ENCODE data around the gene TSC22D2. TPM values are rescaled to one million over a fixed set of nuclear protein-coding genes. Genes with fewer than 3 reads are reported as not detected.

Gene TSC22D2
- total RNA-seq, 4 donors from 2014 or later = 8.5 to 20.0 (median 15.2) TPM

- 27 to 40% methylated on average over 5 of the region's 5 CpGs for WGBS, 2 donors
- Histone ChIP-seq H3K4me1 (peaks cover 8 to 92% (median 13%) of the 10 kb centered on the region in 3 donors), H3K4me3 (peak overlapping the region in 3 of 4 donors; percentile 68 to 97 (median 83)), H3K9me3 (no peaks in the 10 kb centered on the region), H3K27me3 (no peaks in the 10 kb centered on the region), H3K36me3 (peaks cover 0 to 4% (median 0%) of the 10 kb centered on the region in 3 donors), H3K27ac (no peak overlapping the region)
- intact Hi-C loops (cut with DNase I) = loop anchor here (10.0 kb wide), 1 partner anchor 80 kb away; no protein-coding TSS in a partner anchor
- no peak for DNase-seq
- TF ChIP-seq CTCF (IDR thresholded peaks at IDR 0.05) (no peak), POLR2A (IDR thresholded peaks at IDR 0.05) (no peak)
Measured at GRCh38 chr3:150414959-150415358, 6.9 kb downstream of the TSC22D2 start.

- no peaks in the 10 kb centered on the region for H3K9me3 ChIP-seq
- no peak overlapping the region for H3K4me3 ChIP-seq
- intact Hi-C loops (cut with DNase I) = loop anchor here (10.0 kb wide), 1 partner anchor 76 kb away; no protein-coding TSS in a partner anchor
- H3K36me3 ChIP-seq = peaks cover 0 to 4% (median 0%) of the 10 kb centered on the region in 3 donors
- no peak for DNase-seq
- peaks cover 20 to 94% (median 26%) of the 10 kb centered on the region in 3 donors for H3K4me1 ChIP-seq
- WGBS, 2 donors = 30 to 40% methylated on average over 1 of the region's 1 CpG
- H3K27ac ChIP-seq = no peak overlapping the region
- H3K27me3 ChIP-seq = no peaks in the 10 kb centered on the region
- TF ChIP-seq CTCF (IDR thresholded peaks at IDR 0.05) = no peak
Measured at GRCh38 chr3:150419076-150419868, 11.2 kb downstream of the TSC22D2 start.

GRCh38 chr3:150419959-150420358 is 11.9 kb downstream of the TSC22D2 start:
- Histone ChIP-seq H3K36me3 (peaks cover 0 to 4% (median 0%) of the 10 kb centered on the region in 3 donors), H3K27ac (no peak overlapping the region), H3K9me3 (no peaks in the 10 kb centered on the region), H3K27me3 (no peaks in the 10 kb centered on the region), H3K4me3 (no peak overlapping the region), H3K4me1 (peaks cover 20 to 87% (median 26%) of the 10 kb centered on the region in 3 donors)
- no peak for TF ChIP-seq POLR2A (IDR thresholded peaks at IDR 0.05)
- TF ChIP-seq CTCF (IDR thresholded peaks at IDR 0.05) = no peak
- intact Hi-C loops (cut with DNase I) = loop anchor here (10.0 kb wide), 1 partner anchor 75 kb away; no protein-coding TSS in a partner anchor
- no peak for DNase-seq

- H3K27ac ChIP-seq = no peak overlapping the region
- peaks cover 12 to 74% (median 19%) of the 10 kb centered on the region in 3 donors for H3K4me1 ChIP-seq
- TF ChIP-seq CTCF (IDR thresholded peaks at IDR 0.05) = no peak
- TF ChIP-seq POLR2A (IDR thresholded peaks at IDR 0.05) = no peak
- DNase-seq = no peak
- WGBS, 2 donors = 38 to 41% methylated on average over 3 of the region's 3 CpGs
- H3K36me3 ChIP-seq = peaks cover 0 to 9% (median 0%) of the 10 kb centered on the region in 3 donors
- intact Hi-C loops (cut with DNase I) = no loop called here
- no peak overlapping the region for H3K4me3 ChIP-seq
- H3K27me3 ChIP-seq = no peaks in the 10 kb centered on the region
- H3K9me3 ChIP-seq = no peaks in the 10 kb centered on the region
Measured at GRCh38 chr3:150421256-150421655, 13.2 kb downstream of the TSC22D2 start.

GRCh38 chr3:150421799-150422548 is 13.9 kb downstream of the TSC22D2 start:
- peaks cover 0 to 9% (median 0%) of the 10 kb centered on the region in 3 donors for H3K36me3 ChIP-seq
- H3K27ac ChIP-seq = no peak overlapping the region
- peaks cover 12 to 67% (median 19%) of the 10 kb centered on the region in 3 donors for H3K4me1 ChIP-seq
- H3K27me3 ChIP-seq = no peaks in the 10 kb centered on the region
- intact Hi-C loops (cut with DNase I) = no loop called here
- WGBS, 2 donors = 37 to 41% methylated on average over 3 of the region's 3 CpGs
- no peak for DNase-seq
- H3K9me3 ChIP-seq = no peaks in the 10 kb centered on the region
- TF ChIP-seq POLR2A (IDR thresholded peaks at IDR 0.05) (no peak), CTCF (IDR thresholded peaks at IDR 0.05) (no peak)
- H3K4me3 ChIP-seq = no peak overlapping the region
